Measurements from ENCODE around the gene SYNCRIP.
A peak's percentile ranks its signal among the peaks of the same experiment; 100 is the strongest.
"Not testable (repeated sequence)": the region's sequence is repeated elsewhere in the genome, so short reads cannot be mapped to it uniquely, and the experiment has no call there.

The SYNCRIP gene

DNA sequence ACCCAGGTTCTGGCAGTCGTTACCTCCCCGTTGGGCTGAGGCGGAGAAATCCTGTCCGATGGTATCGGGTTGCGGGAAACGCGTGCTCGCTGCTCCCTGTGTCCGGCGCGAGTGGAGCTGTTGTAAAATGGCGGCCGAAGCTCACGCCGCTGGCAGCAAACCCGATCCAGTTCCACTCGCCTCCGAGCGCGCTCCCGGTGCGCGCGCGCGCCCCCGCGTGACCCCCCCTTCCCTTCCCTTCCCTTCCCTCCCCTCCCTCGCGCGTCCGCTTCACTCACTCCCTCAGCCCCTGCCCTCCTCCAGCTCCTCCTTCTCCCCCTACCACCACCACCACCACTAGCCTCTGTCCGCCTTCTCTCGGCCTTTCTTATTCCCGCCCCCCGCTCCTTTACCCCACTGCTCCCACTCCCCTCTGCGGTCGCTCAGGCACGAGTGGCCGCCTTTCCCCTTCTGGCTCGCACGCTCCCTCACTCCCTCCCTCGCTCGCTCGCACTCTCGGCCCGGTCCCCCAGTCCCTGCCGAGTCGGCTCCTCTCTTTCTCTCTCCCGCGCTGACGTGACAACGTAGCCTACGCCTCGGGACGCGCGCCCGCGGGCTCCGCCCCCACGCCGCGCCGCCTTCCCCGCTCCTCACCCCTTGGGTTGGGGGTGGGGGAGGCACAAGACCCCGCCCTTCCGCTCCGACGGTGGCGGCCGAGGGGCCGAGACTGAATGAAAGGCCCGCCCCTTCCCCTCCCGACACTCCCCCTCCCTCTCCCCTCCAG, at the start of gene SYNCRIP:
SYNCRIP (minus strand) TSS at position 113 of the 763 bp plus-strand sequence. CDS start 1,447 bp downstream, outside the sequence.
- peak; percentile 97 to 99 for DNase-seq (ENCODE audit: low read depth in 2 of 2)

DNA sequence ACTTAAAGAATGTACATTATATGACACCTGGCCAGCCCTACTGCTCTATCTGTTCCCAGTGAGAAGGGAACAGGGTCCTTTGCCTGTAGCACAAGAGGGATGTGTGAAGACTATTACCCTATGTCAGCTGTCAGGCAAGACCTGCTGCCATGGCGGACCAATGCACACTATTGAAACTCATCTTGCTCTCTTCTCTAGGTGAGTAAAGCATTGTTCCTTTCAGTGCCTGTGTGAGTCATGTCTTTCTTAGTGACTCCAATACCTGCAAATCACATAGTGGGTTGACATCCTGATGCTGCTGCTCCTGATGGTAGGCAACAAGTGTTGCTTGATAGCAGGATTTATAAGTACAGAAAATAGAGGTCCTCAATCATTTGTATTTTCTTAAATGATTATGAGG, 48.8 kb upstream of the SYNCRIP start:
- no peak for DNase-seq (ENCODE audit: low read depth in 2 of 2)

DNA sequence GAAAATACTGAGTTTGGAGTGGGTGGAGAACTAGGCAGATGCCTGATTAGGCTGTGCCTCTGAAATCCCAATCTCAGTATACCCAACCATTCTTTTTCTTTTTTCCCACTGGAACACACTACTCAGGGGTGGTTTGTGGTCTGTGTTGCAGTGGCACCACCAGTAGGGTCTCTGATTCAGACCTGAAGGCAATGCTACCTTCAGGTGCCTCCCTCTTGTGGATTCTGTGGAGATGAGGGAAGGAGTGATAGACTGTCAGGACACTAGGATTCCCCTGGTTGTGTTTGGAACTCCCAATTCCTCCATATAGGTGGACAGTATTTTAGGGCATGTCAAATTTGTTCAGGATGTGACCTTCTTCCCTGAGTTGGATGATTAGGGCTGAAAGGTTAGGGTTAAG, 47.4 kb upstream of the SYNCRIP start:
- no peak for DNase-seq (ENCODE audit: low read depth in 2 of 2)

DNA sequence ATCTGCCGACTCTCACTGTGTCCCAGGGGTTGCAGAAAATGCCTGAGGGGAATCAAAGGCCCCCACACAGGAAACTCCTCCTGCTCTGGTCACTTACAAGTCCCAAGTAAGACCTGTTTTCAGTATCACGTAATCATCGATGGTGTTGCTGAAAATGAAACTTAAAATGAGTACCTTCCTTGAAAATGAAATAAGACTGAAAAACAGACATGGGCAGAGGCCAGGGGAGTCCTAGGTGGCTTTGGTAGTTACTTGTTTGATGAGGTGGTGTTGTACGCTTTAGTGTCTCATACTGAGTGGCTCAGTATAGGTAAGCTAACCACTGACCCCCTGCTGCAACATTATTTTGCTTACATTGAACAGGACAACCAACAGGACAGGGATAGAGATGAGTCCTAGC, 43.0 kb upstream of the SYNCRIP start:
- DNase-seq (ENCODE audit: low read depth in 2 of 2) = no peak

DNA sequence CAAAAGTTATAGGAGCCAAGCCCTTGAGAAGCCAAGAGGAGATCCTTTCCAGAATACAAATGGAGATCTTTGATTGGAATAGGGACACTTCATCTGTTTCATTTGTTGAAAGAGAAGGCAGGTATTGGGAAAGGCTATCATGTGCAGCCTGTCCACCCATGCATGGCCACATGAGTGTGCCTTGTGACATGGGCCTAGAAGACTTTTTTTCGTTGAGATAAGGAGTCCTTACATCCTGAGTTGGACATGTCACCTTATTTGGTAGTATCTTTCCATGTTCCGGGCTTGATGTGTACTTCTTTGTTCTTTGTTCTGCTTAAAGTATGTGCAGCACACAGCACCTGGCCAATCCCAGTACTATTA, 42.1 kb upstream of the SYNCRIP start:
- no peak for DNase-seq (ENCODE audit: low read depth in 2 of 2)

DNA sequence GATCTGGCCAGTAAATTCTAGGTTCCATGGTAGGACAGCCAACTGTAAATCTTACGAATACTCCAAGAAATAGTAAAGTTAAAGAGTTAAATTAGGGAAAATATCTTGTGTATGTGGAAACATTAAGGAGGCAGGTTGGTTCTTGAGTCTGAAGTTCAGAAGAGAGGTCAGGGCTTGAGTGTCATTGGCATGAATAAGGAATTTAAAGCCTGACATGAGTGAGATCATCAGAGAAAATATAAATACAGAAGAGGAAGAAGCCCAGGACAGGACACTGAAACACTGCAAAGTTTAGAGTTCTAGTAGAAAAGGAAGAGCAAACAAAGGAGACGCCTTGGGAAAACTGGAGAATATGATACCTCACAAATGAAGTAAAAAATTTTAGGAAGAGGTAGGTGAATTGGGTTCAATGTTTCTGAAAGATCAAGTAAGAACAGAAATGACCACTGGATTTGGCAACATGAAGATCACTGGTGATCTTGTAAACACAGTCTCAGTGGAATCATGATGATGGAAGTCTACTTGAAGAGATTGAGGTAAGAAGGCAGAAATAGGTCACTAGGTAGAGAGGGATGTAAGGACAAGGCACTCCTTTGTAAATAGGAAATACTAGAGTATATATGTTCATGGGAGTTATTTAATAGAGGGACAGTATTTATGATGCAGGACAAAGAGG, 41.6 kb upstream of the SYNCRIP start:
- DNase-seq (ENCODE audit: low read depth in 2 of 2) = no peak

DNA sequence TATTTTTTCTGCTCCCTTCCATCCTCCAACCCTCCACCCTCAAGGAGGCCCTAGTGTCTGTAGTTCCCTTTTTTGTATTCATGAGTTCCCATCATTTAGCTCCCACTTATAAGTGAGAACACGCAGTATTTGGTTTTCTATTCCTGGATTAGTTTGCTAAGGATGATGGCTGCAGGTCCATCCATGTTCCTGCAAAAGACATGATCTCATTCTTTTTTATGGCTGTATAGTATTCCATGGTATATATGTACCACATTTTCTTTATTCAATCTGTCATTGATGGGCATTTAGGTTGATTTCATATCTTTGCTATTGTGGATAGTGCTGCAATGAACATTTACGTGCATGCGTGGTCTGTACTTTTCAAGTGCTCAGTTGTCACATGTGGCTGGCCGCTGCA, 39.2 kb upstream of the SYNCRIP start:
- not testable (repeated sequence) for DNase-seq (ENCODE audit: low read depth in 2 of 2)

DNA sequence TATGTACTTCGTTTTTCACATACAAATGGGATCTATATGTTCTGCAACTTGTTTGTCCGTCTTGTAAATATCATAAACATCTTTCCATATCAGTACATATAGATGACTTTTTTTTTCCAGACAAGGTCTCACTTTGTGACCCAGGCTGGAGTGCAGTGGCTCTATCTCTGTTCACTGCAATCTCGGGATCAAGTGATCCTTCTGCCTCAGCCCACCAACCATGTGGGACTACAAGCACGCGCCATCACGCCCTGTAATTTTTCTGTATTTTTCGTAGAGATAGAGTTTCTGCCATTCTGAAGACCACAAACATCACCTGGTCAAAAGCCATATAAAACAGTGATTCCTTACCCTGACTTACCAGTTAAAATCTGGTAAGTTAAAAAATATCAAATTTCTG, 37.7 kb upstream of the SYNCRIP start:
- no peak for DNase-seq (ENCODE audit: low read depth in 2 of 2)

DNA sequence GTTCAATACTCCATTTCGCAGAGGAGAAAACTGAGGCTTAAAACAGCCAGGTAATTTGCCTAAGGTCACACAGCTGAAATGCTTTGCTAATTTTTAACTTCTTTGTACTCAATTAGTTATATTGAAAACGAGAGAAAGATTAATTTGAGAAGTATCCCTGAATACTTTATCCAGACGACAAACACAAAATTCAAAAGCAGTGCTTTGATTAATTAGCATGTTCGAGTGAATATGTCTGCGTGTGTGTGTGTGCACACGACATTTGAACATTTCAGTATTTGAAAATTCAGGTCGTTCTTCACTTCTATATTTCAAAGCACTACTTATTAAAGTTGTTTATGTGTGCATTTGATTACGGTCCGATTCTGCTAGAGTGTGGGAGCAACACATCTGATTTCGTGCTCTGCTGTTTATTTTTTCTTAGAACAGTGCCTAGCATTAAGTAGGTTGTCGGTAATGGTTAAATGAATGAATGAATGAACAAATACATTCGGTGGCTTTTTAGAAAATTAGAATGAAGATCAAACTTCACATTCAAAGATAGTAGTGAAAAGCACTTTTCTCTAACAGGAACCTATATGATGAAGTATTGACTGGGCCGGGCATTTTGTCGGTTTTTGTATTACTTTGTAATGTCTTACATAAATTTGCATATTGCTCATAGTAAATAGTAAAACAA, 36.9 kb upstream of the SYNCRIP start:
- no peak for DNase-seq (ENCODE audit: low read depth in 2 of 2)

DNA sequence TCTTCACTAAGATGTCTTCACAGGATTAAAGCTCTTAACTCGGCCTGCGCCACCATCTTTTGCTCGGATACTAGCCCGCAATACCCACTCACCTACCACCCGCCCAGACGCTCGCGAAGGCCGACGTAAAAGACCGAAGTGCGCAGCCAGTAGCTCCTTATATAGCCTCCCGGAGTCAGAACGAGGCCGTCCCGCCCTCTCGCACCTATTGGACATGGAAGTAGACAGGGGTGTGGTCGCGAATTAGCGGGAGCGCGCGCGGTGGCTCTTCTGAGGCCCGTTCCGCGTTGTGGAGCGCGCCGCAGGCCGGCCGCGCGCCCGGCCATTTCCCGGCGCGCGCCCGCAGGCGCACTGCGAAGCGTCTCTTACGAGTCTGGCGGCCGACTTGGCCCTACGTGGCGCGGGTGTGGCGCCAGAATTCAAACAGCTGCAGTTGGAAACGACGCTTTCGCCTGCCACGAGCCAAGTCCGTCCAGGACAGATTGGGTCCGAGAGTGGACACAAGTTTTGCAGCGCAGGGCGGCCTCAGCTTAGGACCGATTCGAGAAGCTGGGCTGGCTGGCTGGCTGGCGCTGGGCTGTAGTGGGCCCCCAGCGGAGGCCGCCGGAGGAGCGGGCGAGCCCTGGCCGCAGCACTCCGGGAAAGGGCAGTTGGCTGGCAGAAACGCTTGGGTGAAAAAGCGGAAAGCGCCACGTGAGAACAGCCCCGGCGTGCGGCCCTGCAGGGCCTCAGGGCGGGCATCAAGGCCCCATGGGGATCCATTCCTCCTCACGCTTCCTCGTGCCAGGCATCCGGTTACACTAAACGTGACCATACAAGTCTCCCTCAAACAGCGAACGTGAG, 36.1 kb upstream of the SYNCRIP start:
- peak; percentile 94 to 97 for DNase-seq (ENCODE audit: low read depth in 2 of 2)

DNA sequence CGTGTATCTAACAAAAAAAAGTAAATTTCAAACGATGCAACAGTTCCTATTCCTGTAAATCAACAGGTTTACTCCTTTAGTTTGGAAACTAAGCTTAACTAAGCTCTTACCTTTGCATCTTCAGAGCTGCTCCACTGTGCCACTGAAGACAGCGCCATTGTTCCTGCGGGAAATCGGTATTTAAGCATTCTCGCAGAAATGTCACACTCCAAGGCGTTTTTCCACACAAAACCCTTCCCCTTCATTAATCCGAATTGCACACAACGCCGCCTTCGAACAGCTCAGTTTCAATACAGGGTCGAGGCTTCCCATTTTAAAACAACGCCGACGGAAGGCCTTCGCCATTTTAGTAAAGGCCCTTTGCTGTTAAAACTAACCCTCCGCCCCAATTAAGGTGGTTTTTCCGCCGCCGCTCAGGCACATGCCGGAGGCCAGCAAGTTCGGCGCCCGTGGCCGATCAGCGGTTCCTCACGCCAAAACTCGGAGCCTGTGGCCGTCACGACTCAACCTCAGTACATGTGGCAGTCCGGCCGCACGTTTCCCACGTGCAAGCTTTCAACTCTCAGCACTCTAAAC, 35.4 kb upstream of the SYNCRIP start:
- no peak for DNase-seq (ENCODE audit: low read depth in 2 of 2)

DNA sequence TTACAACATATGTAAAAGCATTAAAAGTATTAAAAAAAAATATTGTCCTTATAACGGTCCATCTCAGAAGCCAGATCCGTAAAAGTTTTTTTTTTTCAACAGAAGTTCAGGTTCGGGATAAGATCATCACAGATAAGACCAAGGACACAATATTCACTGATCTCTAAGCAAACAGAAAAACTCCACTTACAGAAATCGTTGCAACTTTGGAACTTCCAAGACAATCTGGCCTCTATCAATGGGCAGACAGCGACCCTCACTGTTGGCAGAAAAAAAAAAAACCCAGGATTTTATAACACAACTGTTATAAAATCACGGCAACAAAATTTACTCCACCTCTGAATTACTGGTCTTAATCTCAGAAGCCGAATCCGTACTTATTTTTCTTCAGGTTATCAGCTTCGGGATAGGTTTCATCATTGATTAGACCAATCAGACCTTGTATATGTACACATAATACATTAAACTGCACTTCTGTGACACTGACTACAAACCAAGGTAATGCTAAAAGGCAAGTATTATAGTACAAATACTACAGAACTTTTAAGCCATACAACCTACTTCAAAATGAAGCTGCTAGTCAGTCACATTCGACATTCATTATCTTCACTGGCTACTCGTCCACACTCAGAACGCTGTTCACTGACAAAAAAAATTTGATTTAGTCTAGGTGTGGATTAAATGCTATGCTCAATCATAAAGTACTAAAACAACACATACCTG, 34.7 kb upstream of the SYNCRIP start:
- DNase-seq (ENCODE audit: low read depth in 2 of 2) = no peak

DNA sequence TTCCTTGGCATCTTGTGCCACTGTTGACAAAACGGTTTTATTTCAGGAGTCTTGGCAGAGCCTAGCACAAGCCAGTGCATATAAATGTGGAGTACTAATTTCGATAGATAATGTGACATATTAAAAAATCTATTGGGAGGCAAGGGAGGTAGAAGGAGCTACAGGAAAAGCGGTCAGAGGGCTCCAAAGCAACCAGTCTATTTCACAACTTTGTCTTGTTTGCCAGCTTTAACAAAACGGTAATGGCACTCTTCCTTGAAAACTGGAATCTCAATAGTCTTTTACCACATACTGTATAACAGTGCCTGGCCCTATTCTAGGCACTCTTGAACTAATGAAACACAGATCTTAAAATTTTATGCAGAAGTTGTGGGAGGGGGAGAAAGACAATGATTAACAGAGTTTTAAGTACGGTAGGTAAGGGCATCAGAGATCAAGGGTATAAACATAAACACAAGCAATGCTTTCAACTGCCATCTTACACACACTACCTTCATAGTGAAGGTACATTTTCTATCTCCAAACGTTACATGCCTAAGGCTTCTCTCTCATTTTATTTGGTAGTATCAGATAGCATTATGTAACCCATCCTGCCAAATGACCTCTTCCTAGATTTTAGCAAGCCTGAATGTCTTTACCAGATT, 33.5 kb upstream of the SYNCRIP start:
- DNase-seq (ENCODE audit: low read depth in 2 of 2) = no peak

DNA sequence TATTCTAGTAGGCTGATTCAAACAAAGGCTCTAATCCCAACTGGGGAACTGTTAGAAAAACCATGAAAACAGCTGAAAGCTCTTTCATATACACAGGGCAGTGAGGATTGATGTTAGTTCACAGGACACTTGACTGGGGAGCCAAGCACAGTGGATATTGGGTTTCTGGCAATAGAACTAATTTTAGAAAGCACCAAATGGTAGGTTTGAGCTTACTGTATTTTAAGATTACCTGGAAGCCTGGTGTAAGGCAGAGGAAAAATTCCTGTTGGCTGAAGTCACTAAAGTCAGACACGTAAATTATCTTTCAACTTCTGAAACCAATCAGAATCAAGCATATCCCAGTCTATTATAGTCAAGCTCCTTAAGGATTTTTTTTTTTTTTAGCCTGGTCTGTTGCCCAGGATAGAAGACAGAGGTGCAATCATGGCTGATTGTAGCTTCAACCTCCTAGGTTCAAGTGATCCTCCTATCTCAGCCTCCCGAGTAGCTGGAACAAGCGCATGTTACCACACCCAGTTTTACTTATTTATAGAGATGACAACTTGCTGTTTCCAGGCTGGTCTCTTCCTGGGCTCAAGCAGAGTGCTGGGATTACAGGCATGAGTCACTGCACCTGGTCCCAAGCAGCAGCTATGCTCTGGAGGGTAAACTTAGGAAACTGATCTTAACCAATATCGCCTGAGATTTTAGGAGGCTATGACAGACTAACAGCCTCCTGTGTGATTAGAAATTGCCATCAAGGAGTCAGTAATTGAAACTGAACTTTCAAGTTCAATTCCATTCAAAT, 32.5 kb upstream of the SYNCRIP start:
- DNase-seq (ENCODE audit: low read depth in 2 of 2) = no peak

DNA sequence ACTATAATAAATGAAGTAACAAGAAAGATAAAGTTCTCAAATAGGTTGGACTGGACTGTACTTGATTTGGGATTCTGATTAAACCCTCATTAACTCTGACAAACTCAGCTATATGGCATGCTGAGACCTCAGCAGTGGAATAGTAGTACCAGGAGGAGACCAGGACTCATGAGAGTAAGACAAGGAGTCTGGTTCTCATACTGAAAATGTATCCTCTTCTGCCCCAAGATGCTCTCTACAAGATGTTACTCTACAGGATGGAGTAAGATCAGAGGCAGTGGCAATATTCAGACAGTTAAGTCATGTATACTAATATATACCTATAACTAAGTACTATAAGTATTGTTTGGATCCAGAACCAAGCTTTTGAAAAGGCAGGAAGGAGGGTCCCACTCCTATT, 31.9 kb upstream of the SYNCRIP start:
- no peak for DNase-seq (ENCODE audit: low read depth in 2 of 2)

DNA sequence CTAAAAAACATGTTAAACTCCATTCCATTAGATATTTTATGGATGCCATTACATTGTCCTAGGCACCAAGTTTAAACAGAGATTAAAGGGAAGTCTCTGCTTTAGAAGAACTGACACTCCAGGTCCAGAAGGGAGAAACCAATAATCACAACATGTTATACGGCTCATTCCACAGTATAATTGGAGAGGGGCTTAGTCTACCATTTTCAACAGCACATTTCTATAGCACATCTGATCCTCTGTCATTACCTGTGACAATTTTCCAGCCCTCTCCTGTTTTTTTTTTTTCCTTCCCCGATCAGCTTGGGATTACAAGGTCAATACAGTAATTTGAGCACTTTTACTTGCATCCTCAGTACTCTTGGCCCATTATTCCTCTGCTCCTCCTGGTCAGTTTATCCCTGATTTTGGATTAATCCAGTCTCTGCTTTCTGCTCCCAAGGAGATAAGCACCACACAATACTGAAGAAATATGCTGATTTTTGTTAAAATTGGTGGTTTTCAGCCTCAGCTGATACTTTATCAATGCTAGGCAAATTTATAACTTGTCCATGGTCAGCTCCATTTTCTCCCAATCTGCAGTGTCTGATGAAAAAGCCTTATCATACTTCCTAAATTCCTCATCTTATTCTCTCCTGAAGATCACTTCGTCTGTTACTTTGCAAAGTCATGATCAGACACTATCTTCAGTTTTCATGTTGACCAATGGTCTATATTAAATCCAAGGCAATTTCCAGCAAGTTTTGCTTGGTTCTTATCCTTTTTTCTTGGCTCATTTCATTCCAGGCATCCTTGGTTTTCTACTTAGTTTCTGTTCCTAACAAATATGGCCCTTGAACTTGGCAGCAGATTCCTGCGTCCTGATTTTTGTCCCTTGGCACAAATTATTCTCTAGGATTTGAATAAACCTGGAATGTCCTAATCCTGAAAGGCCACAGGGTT, 30.8 kb upstream of the SYNCRIP start:
- no peak for DNase-seq (ENCODE audit: low read depth in 2 of 2)

DNA sequence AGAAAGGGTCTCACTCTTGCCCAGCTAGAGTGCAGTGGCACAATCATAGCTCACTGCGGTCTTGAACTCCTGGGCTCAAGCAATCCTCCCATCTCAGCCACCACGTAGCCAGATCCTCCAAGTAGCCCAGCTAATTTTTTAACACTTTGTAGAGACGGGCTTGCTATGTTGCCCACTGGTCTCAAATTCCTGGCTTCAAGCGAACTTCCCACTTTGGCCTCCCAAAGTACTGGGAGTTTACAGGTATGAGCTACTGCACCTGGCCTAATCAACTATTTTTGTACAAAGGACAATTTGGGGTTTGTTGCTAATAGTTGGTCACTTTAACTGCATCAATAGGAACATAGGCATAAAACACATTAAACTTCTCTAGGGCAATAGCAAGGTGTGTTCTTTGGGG, 29.9 kb upstream of the SYNCRIP start:
- no peak for DNase-seq (ENCODE audit: low read depth in 2 of 2)

DNA sequence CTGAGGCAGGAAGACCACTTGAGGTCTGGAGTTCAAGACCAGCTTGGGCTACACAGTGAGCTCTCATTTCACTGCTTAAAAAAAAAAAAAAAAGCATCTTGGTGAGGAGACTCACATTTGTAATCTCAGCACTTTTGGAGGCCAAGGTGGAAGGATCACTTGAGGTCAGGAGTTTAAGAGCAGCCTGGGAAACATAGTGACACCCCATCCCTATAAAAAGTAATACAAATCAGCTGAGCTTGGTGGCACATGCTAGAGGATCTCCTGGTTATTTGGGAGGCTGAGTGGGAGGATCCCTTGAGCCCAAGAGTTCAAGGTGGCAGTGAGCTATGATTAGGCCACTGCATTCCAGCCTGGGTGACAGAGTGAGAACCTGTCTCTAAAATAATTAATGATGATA, 29.4 kb upstream of the SYNCRIP start:
- no peak for DNase-seq (ENCODE audit: low read depth in 2 of 2)

DNA sequence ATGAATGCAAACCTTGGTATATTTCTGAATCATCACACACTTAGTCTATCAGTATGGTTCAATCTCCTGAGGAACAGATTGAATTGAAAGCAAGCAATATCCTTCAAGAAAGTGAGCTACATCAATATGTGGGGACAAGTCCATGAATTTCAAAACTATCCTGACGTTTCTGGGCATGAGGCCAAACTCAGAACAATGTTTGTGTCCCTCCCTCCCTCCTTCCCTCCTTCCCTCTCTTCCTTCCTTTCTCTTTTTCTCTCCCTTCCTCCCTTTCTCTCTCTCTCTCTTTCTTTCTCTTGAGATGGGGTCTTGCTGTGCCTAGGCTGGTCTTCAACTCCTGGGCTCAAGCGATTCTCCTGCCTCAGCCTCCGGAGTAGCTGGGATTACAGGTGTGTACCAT, 27.9 kb upstream of the SYNCRIP start:
- DNase-seq (ENCODE audit: low read depth in 2 of 2) = no peak

Data from activated CD8-positive, alpha-beta memory T cell treated with anti-CD3 and anti-CD28 coated beads for 4 hours (primary cell).